ENCODE measurements around the gene EVPL. TPM values are rescaled to one million over a fixed set of nuclear protein-coding genes. Genes with fewer than 3 reads are reported as not detected.
A peak's percentile ranks its signal among the peaks of the same experiment; 100 is the strongest.

Gene EVPL
- total and polyA plus RNA-seq, 2 of the 13 experiments (the other 11 are each of a cell fraction or from before 2014, with no cell fraction given): 2.1 to 8.2 TPM

DNA sequence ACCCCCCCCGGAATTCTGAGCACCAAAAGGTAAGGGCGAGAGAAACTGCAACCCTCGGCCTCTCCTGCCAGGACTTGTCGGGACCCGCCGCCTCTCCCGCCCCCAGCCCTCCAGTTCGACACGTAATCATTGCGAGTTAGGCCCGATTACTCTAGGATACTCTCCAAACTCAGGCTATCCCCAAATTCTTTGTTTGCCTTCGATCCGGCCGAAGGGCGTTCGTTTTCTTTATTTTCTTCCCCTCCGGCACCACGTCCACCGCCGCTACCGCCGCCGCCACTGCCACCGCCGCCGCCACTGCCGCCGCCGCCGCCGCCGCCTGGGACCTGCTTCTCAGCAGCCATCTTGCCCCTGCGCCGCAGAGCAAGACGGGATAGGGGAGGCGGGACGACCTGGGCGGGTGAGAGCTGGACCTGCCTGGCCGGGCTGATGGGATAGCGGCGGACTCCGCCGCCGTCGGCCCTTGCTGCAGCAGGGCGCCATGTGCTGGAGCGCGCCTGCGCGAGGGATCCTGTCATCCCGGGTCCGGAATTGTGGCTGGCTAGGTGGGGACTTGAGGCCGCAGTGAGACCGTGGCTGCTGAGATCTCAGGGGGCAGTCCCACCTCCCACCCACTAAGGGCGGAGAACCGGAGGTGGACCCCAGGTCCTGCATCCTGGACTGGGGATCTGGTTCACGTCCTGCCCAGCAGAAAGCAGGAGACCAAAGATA lies 45.2 kb upstream of the EVPL start, which contains the start of gene SRP68 (continued):
- TF ChIP-seq, protein P1, sequence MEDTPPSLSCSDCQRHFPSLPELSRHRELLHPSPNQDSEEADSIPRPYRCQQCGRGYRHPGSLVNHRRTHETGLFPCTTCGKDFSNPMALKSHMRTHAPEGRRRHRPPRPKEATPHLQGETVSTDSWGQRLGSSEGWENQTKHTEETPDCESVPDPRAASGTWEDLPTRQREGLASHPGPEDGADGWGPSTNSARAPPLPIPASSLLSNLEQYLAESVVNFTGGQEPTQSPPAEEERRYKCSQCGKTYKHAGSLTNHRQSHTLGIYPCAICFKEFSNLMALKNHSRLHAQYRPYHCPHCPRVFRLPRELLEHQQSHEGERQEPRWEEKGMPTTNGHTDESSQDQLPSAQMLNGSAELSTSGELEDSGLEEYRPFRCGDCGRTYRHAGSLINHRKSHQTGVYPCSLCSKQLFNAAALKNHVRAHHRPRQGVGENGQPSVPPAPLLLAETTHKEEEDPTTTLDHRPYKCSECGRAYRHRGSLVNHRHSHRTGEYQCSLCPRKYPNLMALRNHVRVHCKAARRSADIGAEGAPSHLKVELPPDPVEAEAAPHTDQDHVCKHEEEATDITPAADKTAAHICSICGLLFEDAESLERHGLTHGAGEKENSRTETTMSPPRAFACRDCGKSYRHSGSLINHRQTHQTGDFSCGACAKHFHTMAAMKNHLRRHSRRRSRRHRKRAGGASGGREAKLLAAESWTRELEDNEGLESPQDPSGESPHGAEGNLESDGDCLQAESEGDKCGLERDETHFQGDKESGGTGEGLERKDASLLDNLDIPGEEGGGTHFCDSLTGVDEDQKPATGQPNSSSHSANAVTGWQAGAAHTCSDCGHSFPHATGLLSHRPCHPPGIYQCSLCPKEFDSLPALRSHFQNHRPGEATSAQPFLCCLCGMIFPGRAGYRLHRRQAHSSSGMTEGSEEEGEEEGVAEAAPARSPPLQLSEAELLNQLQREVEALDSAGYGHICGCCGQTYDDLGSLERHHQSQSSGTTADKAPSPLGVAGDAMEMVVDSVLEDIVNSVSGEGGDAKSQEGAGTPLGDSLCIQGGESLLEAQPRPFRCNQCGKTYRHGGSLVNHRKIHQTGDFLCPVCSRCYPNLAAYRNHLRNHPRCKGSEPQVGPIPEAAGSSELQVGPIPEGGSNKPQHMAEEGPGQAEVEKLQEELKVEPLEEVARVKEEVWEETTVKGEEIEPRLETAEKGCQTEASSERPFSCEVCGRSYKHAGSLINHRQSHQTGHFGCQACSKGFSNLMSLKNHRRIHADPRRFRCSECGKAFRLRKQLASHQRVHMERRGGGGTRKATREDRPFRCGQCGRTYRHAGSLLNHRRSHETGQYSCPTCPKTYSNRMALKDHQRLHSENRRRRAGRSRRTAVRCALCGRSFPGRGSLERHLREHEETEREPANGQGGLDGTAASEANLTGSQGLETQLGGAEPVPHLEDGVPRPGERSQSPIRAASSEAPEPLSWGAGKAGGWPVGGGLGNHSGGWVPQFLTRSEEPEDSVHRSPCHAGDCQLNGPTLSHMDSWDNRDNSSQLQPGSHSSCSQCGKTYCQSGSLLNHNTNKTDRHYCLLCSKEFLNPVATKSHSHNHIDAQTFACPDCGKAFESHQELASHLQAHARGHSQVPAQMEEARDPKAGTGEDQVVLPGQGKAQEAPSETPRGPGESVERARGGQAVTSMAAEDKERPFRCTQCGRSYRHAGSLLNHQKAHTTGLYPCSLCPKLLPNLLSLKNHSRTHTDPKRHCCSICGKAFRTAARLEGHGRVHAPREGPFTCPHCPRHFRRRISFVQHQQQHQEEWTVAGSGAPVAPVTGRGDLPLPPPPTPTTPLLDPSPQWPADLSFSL (CRISPR knock-in tag; IDR thresholded peaks at IDR 0.05): no peak
- TF ChIP-seq ZNF256 (CRISPR knock-in tag; conservative IDR thresholded peaks at IDR 0.05) (no peak), POLR2AphosphoS2 (IDR thresholded peaks at IDR 0.05; ENCODE audit: low read depth, low read length) (no peak), GATA4 (IDR thresholded peaks at IDR 0.05; ENCODE audit: borderline replicate concordance, low read depth) (peak; percentile 40; the same call in 1 of the 2 replicates)
- TF ChIP-seq, protein P2, sequence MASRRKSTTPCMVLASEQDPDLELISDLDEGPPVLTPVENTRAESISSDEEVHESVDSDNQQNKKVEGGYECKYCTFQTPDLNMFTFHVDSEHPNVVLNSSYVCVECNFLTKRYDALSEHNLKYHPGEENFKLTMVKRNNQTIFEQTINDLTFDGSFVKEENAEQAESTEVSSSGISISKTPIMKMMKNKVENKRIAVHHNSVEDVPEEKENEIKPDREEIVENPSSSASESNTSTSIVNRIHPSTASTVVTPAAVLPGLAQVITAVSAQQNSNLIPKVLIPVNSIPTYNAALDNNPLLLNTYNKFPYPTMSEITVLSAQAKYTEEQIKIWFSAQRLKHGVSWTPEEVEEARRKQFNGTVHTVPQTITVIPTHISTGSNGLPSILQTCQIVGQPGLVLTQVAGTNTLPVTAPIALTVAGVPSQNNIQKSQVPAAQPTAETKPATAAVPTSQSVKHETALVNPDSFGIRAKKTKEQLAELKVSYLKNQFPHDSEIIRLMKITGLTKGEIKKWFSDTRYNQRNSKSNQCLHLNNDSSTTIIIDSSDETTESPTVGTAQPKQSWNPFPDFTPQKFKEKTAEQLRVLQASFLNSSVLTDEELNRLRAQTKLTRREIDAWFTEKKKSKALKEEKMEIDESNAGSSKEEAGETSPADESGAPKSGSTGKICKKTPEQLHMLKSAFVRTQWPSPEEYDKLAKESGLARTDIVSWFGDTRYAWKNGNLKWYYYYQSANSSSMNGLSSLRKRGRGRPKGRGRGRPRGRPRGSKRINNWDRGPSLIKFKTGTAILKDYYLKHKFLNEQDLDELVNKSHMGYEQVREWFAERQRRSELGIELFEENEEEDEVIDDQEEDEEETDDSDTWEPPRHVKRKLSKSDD (CRISPR knock-in tag; IDR thresholded peaks at IDR 0.05; ENCODE audit: low read depth): peak; percentile 95
- TF ChIP-seq, protein P3, sequence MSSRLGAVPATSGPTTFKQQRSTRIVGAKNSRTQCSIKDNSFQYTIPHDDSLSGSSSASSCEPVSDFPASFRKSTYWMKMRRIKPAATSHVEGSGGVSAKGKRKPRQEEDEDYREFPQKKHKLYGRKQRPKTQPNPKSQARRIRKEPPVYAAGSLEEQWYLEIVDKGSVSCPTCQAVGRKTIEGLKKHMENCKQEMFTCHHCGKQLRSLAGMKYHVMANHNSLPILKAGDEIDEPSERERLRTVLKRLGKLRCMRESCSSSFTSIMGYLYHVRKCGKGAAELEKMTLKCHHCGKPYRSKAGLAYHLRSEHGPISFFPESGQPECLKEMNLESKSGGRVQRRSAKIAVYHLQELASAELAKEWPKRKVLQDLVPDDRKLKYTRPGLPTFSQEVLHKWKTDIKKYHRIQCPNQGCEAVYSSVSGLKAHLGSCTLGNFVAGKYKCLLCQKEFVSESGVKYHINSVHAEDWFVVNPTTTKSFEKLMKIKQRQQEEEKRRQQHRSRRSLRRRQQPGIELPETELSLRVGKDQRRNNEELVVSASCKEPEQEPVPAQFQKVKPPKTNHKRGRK (CRISPR knock-in tag; IDR thresholded peaks at IDR 0.05): no peak
- TF ChIP-seq, protein P4, sequence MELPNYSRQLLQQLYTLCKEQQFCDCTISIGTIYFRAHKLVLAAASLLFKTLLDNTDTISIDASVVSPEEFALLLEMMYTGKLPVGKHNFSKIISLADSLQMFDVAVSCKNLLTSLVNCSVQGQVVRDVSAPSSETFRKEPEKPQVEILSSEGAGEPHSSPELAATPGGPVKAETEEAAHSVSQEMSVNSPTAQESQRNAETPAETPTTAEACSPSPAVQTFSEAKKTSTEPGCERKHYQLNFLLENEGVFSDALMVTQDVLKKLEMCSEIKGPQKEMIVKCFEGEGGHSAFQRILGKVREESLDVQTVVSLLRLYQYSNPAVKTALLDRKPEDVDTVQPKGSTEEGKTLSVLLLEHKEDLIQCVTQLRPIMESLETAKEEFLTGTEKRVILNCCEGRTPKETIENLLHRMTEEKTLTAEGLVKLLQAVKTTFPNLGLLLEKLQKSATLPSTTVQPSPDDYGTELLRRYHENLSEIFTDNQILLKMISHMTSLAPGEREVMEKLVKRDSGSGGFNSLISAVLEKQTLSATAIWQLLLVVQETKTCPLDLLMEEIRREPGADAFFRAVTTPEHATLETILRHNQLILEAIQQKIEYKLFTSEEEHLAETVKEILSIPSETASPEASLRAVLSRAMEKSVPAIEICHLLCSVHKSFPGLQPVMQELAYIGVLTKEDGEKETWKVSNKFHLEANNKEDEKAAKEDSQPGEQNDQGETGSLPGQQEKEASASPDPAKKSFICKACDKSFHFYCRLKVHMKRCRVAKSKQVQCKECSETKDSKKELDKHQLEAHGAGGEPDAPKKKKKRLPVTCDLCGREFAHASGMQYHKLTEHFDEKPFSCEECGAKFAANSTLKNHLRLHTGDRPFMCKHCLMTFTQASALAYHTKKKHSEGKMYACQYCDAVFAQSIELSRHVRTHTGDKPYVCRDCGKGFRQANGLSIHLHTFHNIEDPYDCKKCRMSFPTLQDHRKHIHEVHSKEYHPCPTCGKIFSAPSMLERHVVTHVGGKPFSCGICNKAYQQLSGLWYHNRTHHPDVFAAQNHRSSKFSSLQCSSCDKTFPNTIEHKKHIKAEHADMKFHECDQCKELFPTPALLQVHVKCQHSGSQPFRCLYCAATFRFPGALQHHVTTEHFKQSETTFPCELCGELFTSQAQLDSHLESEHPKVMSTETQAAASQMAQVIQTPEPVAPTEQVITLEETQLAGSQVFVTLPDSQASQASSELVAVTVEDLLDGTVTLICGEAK (IDR thresholded peaks at IDR 0.05): no peak
- TF ChIP-seq, protein P4 (CRISPR knock-in tag; IDR thresholded peaks at IDR 0.05): peak; percentile 88

Measured in HepG2 (cell line).